Hypothalamus (tissue), 51 donors: ENCODE results near the gene HOXB1.

Experiments
- DNase-seq, 51 donors: peaks; one replicate each; lab custom pipeline; 2025; lab: John Stamatoyannopoulos, UW

The HOXB1 gene

DNA sequence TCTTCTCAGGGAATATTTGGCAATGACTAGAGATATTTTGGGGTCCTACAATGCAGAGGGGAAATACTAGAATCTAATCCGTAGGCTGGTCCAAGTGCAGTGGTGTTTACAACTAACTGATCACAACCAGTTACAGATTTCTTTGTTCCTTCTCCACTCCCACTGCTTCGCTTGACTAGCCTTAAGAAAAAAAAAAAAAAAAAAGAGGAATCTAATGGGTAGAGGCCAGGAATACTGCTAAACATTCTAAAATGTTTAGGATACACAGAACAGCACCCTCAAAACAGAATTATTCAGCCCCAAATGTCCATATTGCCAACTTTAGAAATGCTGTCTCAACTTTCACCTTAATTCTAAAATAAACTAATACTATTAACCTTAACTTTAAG, 51.8 kb downstream of the HOXB1 start:
- no peak for DNase-seq
